ENCODE results near the gene CLEC3A. TPM values are rescaled to one million over a fixed set of nuclear protein-coding genes. Genes with fewer than 3 reads are reported as not detected.

CLEC3A gene
- total RNA-seq, 1 donor from 2014 or later, result not detected

DNA sequence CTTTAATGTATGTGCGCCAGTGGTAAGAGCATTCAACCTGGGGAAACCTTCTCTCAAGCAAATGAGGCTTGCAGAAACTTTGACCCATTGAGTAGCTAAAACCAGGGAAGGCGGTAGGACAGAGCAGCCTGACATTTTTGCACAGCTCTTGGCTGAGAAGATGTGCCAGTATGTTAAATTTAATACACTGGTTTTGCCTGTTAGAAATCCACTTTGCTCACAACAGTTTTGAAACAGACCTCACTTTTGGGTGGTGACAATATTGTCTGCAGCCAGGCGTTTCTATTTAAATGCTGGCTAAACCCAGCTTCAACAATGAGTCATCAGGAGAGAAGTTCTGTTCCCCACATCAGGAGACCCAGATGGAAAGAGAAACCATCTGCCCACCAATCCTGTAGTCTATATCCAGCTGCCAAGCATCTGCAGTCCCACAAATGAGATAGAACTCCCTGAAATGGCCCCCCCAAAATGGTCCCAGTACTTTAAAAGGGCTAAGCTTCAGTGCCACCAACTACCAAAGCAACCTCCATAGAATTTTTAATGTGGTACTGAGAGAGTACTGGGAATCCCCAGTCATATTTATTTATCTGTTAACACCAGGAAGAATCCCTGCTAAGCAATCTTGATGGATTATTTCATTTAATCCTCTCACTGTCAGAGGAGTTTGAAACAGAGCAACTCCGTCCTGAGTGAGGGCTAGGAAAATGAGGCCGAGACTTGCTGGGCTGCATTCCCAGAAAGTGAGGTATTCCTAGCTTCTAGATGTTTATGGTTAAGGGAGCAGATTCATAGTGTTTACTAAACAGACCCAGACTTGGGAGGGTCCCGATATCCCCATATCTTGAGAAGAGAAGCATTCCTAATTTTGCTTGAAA is 29.0 kb upstream of the CLEC3A start:
- Mint-ChIP-seq H3K9me3 (ENCODE audit: low read depth) (peaks cover 11% of the 10 kb centered on the region), H3K4me3 (ENCODE audit: unreplicated experiment) (no peak overlapping the region), H3K36me3 (ENCODE audit: low read depth) (no peaks in the 10 kb centered on the region), H3K27me3 (ENCODE audit: low read depth) (peaks cover 3% of the 10 kb centered on the region), H3K27ac (ENCODE audit: unreplicated experiment) (no peak overlapping the region), H3K4me1 (ENCODE audit: low read depth) (no peaks in the 10 kb centered on the region)
- DNase-seq (ENCODE audit: low spot score), result no peak
- TF ChIP-seq, protein P1, sequence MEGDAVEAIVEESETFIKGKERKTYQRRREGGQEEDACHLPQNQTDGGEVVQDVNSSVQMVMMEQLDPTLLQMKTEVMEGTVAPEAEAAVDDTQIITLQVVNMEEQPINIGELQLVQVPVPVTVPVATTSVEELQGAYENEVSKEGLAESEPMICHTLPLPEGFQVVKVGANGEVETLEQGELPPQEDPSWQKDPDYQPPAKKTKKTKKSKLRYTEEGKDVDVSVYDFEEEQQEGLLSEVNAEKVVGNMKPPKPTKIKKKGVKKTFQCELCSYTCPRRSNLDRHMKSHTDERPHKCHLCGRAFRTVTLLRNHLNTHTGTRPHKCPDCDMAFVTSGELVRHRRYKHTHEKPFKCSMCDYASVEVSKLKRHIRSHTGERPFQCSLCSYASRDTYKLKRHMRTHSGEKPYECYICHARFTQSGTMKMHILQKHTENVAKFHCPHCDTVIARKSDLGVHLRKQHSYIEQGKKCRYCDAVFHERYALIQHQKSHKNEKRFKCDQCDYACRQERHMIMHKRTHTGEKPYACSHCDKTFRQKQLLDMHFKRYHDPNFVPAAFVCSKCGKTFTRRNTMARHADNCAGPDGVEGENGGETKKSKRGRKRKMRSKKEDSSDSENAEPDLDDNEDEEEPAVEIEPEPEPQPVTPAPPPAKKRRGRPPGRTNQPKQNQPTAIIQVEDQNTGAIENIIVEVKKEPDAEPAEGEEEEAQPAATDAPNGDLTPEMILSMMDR (IDR thresholded peaks at IDR 0.05), result no peak

DNA sequence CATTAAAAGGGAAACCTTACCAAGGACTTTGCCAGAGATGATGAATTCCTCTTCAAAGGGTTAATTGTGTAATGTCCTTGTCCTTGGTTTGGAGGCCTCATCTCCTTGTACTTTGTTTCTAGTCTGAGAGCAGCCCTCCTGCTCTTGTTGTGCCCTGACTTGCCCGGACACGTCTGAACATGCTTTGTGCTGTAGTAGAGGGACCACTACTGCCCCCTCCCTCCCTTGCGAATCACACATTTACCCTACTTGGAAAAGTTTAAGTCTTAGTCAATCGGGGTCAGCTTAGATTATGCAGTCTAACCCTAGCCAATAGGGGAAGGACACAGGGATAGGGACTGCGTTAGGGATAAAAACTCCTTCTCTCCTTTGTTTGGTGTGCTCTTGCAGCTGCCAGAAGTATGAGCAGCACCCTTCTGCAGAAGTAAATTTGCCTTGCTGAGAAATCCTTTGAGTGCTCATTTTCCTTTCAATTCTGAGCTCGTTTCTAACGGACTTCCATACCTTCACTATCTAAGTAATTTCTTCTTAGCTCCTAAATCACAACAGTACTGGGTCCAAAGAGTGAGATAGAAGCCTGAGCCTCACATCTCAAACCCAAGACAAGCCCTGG is 26.4 kb upstream of the CLEC3A start:
- H3K9me3 Mint-ChIP-seq (ENCODE audit: low read depth), result peaks cover 11% of the 10 kb centered on the region
- no peak for DNase-seq (ENCODE audit: low spot score)
- TF ChIP-seq, protein P1 (IDR thresholded peaks at IDR 0.05), result no peak
- H3K4me3 Mint-ChIP-seq (ENCODE audit: unreplicated experiment), result no peak overlapping the region
- peaks cover 3% of the 10 kb centered on the region for H3K27me3 Mint-ChIP-seq (ENCODE audit: low read depth)
- no peak overlapping the region for H3K27ac Mint-ChIP-seq (ENCODE audit: unreplicated experiment)
- no peaks in the 10 kb centered on the region for H3K4me1 Mint-ChIP-seq (ENCODE audit: low read depth)
- no peaks in the 10 kb centered on the region for H3K36me3 Mint-ChIP-seq (ENCODE audit: low read depth)

DNA sequence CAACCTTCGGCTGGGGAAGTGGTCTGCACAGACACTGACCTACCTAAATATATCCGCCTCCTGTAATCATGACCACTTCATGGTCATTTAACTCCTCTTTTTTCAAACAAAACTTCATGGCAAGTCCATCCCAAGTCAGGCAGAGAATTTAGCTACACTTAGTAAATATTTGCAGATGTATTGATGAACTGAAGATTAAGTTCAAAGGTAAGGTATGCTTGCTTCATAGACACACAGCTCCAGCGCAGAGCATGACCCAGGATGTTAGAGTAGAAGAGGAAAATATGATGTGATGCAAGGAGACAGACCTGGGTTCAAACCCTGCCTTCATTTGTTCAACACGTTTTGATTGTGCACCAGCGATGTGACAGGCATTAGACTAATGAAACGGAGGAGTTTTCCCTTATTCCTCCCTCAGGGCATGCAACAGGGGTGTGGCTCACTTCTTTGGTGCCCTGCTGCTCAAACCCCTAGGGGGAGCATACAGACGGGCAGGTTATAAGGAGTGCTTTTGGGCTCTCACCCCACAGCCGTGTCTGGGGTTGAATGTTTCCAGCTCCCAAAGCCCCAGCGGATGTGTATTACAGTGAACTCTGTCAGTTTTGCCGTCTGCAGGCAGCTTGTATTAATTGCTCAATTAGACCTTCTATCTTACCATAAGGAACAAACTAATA is 23.9 kb upstream of the CLEC3A start:
- Mint-ChIP-seq H3K9me3 (ENCODE audit: low read depth) (peaks cover 11% of the 10 kb centered on the region), H3K4me3 (ENCODE audit: unreplicated experiment) (no peak overlapping the region), H3K27me3 (ENCODE audit: low read depth) (no peaks in the 10 kb centered on the region), H3K4me1 (ENCODE audit: low read depth) (no peaks in the 10 kb centered on the region), H3K36me3 (ENCODE audit: low read depth) (no peaks in the 10 kb centered on the region), H3K27ac (ENCODE audit: unreplicated experiment) (no peak overlapping the region)
- TF ChIP-seq, protein P1 (IDR thresholded peaks at IDR 0.05), result no peak
- no peak for DNase-seq (ENCODE audit: low spot score)

DNA sequence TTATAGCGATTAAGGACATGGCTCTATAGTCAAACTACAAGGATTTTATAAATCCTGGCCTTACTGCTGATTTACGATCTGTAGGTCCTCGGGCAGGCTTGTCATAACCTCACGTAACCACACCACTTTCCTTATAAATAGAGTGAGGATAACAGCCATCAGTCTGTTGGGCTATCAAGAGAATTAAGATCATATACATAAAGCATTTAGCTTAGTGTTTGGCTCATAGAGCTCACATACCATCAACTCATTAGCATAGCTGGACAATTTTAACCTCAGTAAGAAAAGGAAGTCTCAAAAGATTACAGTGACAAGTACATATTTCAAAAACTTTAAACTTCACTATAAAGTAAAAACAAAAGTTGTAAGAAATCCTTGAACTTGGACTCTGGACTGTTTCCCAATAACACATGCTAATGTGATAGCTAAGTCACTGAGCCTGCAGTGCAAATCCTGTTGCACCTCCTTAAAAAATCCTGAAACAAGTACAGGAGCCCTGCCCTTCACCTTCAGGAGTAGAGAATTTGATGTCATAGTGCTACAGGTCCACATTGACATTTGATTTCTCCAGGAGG is 20.8 kb upstream of the CLEC3A start:
- H3K4me3 Mint-ChIP-seq (ENCODE audit: unreplicated experiment), result no peak overlapping the region
- DNase-seq (ENCODE audit: low spot score), result no peak
- no peaks in the 10 kb centered on the region for H3K27me3 Mint-ChIP-seq (ENCODE audit: low read depth)
- H3K27ac Mint-ChIP-seq (ENCODE audit: unreplicated experiment), result no peak overlapping the region
- no peaks in the 10 kb centered on the region for H3K4me1 Mint-ChIP-seq (ENCODE audit: low read depth)
- no peaks in the 10 kb centered on the region for H3K36me3 Mint-ChIP-seq (ENCODE audit: low read depth)
- peaks cover 5% of the 10 kb centered on the region for H3K9me3 Mint-ChIP-seq (ENCODE audit: low read depth)
- TF ChIP-seq, protein P1 (IDR thresholded peaks at IDR 0.05), result no peak

Measured in chondrocyte (in vitro differentiated cells).